Measurements from ENCODE around the gene CHFR.
"Not testable (repeated sequence)": the region's sequence is repeated elsewhere in the genome, so short reads cannot be mapped to it uniquely, and the experiment has no call there.

The CHFR gene

GRCh38 chr12:132841151-132841550, 46.3 kb downstream of the CHFR start:
- in situ Hi-C loops (cut with MboI; ENCODE audit: low sequenced_read_pairs): no loop called here

DNA sequence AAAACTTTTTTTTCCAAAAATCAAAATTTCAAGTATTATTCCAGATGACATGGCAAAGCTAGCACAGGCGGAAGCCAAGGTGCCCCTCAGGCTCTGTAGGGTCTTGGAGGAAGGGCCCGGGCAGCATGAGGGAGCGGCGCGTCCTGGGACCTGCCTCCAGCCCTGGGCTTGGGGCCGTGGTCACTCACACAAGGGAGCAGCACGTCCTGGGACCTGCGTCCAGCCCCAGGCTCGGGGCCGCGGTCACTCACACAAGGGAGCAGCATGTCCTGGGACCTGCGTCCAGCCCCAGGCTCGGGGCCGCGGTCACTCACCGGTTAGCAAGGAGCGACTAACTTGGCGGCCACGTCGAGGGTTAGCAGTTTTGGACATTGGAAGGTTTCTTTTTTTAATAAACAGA, 46.9 kb downstream of the CHFR start:
- in situ Hi-C loops (cut with MboI; ENCODE audit: low sequenced_read_pairs): no loop called here

DNA sequence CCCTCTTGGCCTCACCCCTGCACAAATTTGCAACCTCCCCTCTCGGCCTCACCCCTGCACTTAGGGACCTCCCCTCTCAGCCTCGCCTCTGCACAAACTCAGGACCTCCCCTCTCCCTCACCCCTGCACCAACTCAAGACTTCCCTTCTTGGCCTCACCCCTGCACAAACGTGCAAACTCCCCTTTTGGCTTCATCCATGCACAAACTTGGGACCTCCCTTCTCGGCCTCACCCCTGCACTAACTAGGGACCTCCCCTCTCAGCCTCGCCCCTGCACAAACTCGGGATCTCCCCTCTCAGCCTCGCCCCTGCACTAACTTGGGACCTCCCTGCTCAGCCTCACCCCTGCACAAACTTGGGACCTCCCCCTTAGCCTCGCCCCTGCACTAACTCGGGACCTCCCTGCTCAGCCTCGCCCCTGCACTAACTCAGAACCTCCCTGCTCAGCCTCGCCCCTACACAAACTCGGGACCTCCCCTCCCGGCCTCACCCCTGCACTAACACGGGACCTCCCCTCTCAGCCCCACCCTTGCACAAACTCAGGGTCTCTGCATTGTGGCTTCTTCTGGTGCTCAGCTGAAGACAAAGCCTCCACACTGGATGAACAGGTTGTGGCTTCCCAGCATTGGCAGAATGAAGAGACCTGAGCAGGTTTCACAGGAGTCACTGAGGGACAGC, 47.7 kb downstream of the CHFR start:
- in situ Hi-C loops (cut with MboI; ENCODE audit: low sequenced_read_pairs): no loop called here

DNA sequence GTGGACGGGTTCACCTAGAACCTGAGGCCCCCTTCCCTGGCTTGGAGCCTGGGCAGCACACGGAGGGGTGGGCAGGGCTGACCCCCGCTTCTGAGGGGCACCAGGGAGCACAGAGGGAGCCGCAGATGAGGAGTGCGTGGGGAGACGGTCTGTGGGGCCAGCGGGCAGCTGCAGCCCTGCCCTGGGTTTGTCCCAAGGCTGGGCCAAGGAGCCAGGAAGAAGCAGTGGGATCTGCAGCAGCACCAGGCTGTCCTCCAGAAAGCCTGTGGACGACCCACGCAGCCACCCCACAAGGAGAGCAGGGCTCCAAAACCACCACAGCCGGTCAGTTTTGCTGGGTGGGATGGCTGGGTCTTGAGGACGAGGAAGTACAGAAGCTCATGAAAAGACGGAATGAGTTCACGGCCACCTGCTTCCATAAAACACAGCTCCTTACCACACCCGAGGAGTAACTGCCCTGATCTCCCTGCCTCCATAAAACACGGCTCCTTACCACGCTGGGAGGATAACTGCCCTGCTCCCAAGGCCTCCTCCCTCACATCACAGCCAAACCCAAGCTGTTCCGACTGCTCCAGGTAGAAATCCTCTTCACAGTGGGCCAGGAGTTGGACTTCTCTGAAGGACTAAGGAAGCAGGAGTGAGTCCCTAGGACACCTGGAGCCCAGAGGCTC, 48.9 kb downstream of the CHFR start:
- in situ Hi-C loops (cut with MboI; ENCODE audit: low sequenced_read_pairs): no loop called here

DNA sequence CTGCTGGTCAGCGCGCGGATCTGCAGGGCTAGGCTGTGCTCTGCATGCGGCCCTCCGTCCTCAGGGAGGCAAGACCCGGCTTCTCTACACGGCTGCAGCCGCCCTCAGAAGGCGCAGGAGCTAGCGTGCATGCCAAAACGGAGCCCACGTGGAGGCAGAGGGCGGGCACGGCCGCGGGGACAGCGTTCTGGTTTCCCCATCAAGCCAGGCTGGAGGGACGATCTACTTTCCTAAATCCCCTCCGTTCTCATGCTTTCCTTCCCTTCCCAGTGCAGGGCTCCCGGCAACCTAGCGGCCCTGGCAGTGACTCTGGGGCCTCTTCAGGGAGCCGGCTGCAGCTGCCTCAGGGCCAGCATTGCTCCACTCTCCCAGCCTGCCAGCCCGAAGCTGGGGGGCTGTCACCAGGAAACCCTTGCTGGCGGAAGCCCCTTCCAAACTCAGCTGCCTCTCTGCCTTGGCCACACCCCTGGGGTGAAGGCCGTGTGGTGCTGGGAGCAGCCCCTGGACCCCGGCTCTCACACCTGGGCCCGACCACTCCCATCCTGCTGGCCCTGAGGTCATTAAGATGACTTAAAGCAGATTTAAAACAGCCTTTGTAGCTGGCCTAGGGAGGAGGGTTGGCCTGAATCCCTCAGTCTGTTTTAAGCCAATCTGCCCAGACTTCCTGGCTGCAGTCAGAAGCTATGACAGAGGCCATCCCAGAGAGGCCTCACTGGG, 49.6 kb downstream of the CHFR start:
- in situ Hi-C loops (cut with MboI; ENCODE audit: low sequenced_read_pairs): no loop called here

GRCh38 chr12:132836795-132837331, 50.5 kb downstream of the CHFR start:
- in situ Hi-C loops (cut with MboI; ENCODE audit: low sequenced_read_pairs): no loop called here

GRCh38 chr12:132836230-132836629, 51.2 kb downstream of the CHFR start:
- in situ Hi-C loops (cut with MboI; ENCODE audit: low sequenced_read_pairs): not testable (repeated sequence)

DNA sequence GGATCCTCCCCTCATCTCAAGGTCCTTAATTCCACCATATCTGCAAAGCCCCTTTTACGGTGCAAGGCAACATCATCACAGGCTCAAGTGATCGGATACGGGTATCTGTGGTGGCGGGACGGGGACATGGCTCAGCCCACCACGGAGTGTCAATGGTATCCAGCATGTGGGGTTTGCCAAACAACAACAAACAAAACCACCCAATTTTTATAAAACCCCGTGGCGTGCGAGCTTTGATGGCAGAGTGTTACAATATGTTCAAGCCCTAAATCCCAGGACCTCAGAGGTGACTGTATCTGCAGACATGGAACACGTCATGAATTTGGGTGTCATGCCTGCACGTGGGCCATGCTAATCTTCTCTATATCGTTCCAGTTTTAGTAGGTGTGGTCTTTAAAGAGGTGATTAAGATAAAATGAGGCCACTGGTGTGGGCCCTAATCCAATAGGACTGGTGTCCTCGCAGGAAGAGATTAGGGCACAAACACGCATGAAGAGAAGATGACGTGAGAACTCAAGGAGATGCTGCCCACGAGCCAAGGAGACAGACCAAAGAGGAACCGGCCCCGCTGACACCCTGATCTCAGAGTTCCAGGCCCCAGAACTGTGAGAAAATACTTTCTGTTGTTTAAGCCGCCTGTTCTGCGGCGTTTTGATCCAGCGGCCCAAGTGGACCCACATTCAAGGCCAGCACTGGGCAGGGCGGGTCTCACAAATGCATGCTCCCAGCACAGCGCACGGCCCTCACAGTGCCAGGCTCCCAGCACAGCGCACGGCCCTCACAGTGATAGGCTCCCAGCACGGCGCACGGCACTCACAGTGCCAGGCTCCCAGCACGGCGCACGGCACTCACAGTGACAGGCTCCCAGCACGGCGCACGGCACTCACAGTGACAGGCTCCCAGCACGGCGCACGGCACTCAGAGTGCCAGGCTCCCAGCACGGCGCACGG, 52.1 kb downstream of the CHFR start:
- in situ Hi-C loops (cut with MboI; ENCODE audit: low sequenced_read_pairs): no loop called here

DNA sequence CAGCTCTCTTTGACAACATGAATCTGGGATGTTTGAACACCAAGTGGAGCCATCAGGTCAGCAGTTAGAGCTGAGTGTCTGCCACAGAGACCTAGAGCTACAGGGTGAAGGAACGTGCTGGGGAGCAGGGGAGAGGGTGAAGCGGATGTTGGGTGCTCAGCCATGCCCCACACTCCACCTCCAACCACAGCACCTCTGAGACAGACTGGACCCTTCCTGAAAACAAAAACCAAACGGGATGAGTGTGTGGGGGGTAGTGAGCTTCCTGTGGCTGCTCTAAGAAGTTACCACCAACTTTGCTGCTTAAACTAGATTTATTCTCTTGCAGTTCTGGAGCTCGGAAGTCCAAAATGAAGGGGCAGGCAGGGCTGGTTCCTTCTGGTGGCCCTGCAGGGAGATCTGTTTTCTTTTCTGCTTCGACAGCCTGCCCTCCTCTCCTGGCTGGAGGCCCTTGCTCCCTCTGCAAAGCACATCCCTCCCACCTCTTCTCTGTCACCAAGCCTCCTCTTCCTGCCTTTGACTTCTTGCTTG, 53.2 kb downstream of the CHFR start:
- in situ Hi-C loops (cut with MboI; ENCODE audit: low sequenced_read_pairs): no loop called here

DNA sequence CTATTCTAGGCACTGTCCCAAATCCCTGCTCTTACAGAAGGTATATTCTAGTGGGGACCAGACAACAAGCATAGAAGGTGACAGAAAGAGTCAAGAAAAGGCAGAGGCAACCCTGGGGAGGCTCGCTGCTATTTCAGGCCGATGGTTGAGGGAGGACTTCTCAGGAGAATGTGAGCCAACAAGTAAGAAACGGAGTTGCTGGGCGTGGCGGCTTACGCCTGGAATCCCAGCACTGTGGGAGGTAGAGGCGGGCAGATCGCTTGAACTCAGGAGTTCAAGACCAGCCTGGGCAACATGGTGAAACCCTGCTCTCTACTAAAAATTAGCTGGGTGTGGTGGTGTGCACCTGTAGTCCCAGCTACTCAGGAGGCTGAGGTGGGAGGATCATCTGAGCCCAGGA, 54.1 kb downstream of the CHFR start:
- in situ Hi-C loops (cut with MboI; ENCODE audit: low sequenced_read_pairs): no loop called here

GRCh38 chr12:132831771-132832170, 55.6 kb downstream of the CHFR start:
- in situ Hi-C loops (cut with MboI; ENCODE audit: low sequenced_read_pairs): no loop called here

- in situ Hi-C loops (cut with MboI; ENCODE audit: low sequenced_read_pairs): no loop called here
Observed at GRCh38 chr12:132828706-132829534, 58.5 kb downstream of the CHFR start, which contains the start of gene GOLGA3. Gene GOLGA3, minus strand, starts transcription at chr12:132828869. Its CDS starts 6,741 bp downstream, at chr12:132822128.

DNA sequence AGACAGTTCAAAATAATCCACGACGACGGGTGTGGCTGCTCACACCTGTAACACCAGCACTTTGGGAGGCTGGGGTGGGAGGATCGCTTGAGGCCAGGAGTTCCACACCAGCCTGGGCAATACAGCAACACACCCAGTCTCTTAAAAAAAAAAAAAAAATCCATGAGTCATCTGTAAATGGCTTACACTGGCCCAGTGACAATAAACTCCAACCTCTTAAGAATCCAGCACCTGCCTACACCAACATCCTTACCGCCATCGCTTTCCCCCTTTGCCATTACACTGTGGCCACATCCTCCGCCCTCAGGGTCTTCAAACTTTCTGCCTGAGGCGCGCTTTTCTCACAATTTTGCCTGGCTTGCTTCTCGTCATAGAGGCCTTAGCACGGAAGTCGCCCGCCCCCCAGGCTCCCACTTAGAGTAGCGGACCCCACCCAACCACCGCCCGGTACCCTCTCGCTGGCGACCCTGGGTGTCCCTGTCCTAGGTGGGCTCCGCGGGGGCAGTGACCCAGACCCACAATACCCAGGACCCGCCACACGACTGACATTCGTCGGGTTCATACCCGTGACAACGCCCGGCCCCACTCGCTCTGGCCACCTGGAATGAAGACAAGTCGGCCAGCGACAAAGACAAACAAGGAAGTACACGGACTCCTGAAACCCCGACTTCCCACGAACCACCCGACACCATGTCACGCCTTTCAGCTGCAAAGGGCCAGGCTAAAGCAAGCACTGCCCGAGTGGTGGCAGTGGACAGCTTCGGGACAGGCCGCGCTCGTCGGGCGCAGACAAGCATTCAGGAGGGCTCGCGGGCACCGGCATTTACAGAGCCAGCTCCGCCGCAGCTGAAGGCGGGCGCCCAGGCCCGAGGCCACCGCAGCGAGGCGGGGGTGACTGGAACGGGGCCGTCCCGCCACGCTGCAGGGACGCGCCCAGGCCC, 59.4 kb downstream of the CHFR start:
- in situ Hi-C loops (cut with MboI; ENCODE audit: low sequenced_read_pairs): no loop called here

GRCh38 chr12:132825861-132826260, 61.5 kb downstream of the CHFR start:
- in situ Hi-C loops (cut with MboI; ENCODE audit: low sequenced_read_pairs): no loop called here

GRCh38 chr12:132825089-132825488, 62.3 kb downstream of the CHFR start:
- in situ Hi-C loops (cut with MboI; ENCODE audit: low sequenced_read_pairs): no loop called here

DNA sequence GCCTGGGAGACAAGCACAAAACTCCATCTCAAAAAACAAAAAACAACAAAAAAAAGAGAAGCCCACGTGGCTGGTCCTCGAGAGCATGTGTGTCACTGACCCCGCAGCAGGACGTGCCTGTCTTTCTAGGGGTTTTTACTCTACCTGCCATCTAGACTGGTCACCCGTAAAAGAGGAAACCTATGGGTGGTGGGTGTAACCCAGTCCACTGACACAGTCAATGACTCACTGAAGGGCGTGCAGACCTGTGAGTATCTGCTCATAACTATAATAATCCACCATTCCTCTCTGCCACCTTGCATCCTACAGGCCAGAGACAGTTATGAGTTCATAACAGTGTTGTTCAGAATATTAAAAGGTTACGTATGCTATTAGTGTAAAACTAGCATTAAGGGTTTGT, 63.4 kb downstream of the CHFR start:
- in situ Hi-C loops (cut with MboI; ENCODE audit: low sequenced_read_pairs): no loop called here

DNA sequence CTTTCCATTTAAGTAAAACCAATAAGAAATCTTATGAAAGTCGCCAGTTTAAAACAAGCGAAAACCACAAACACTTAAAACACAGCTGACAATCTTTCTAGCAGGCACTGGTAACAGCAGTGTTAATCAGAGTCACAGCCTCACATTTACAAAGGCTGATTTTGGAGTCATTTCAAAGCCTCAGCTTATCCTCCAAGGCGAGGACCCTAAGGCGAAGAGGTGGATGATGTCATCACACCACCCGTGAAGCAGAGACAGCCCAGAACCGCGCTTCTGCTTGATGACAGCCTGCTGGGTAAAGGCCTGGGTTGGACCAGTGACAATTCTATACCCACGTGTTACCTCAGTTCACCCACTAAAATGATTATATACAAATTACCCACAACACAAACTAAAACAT, 68.8 kb downstream of the CHFR start:
- in situ Hi-C loops (cut with MboI; ENCODE audit: low sequenced_read_pairs): no loop called here

DNA sequence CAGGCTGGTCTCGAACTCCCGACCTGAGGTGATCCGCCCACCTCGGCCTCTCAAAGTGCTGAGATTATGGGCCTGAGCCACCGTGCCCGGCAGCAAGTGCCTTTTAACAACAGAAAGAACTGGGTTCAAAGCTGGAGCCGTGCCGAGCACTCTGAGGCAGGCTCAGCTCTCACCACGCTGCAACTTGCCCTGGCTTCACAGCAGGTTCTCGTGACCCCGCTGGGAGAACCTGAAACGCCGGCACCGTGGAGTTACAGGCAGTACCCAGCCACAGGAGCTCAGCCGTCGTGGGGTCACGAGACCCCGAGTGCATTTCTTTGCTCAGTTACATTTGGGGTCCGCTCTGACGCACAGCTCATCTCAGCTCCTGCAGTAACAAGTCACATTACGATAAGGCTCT, 73.2 kb downstream of the CHFR start:
- in situ Hi-C loops (cut with MboI; ENCODE audit: low sequenced_read_pairs): no loop called here
